ENCODE data around the gene KCNH5. TPM values are rescaled to one million over a fixed set of nuclear protein-coding genes. Genes with fewer than 3 reads are reported as not detected.

The KCNH5 gene
- total RNA-seq, 2 donors from 2014 or later, result not detected

DNA sequence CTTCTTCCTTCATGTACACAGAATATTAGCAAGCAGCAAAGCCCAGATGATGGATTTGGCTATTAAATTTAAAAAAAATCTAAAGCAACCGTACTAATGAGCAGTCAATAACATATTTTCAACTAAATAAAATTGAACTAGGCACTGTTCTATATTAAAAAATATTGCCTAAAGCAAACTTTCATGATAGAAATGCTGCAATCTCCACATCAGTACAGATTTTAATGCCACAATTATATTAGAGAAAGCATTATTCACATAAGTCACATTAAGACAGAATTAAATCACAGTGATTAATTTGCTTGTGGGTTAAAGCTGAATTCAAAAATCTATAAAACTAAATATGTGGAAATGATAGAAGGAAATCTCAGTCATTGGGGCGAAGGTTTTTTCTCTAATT is 200.7 kb downstream of the KCNH5 start:
- DNase-seq, result no peak
- H3K9me3 ChIP-seq, result no peaks in the 10 kb centered on the region
- no peak overlapping the region for H3K27ac ChIP-seq
- intact Hi-C loops (cut with DNase I), result no loop called here
- no peaks in the 10 kb centered on the region for H3K36me3 ChIP-seq (replicated peaks in 1 of 2; ENCODE audit: insufficient read depth in 1 of 2, low read depth in 2 of 2)
- no peak overlapping the region for H3K4me3 ChIP-seq
- WGBS, 2 donors, result 41 to 43% methylated on average over 2 of the region's 2 CpGs
- no peaks in the 10 kb centered on the region for H3K4me1 ChIP-seq
- no peaks in the 10 kb centered on the region for H3K27me3 ChIP-seq
- TF ChIP-seq POLR2A (IDR thresholded peaks at IDR 0.05), result no peak
- TF ChIP-seq, protein P1, sequence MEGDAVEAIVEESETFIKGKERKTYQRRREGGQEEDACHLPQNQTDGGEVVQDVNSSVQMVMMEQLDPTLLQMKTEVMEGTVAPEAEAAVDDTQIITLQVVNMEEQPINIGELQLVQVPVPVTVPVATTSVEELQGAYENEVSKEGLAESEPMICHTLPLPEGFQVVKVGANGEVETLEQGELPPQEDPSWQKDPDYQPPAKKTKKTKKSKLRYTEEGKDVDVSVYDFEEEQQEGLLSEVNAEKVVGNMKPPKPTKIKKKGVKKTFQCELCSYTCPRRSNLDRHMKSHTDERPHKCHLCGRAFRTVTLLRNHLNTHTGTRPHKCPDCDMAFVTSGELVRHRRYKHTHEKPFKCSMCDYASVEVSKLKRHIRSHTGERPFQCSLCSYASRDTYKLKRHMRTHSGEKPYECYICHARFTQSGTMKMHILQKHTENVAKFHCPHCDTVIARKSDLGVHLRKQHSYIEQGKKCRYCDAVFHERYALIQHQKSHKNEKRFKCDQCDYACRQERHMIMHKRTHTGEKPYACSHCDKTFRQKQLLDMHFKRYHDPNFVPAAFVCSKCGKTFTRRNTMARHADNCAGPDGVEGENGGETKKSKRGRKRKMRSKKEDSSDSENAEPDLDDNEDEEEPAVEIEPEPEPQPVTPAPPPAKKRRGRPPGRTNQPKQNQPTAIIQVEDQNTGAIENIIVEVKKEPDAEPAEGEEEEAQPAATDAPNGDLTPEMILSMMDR (IDR thresholded peaks at IDR 0.05), result no peak
- ATAC-seq, result no peak

DNA sequence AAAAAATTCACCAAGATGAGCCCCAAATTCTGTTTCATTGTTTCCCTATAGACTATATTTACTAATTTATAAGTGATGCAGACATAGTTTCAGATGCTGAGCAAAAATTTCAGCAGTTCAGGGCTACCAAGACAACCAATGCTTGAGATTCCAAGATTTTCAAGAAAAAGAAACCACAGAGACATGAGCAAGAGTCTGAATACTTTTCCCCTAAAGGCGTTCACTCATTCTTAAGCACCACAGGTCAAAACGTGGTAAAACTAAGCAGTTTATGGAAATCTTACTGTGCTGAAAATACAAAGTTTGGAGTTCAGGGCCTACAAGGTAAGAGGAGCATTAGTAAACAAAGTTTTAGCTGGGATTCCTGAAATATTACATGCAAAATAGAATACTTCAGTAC is 221.2 kb downstream of the KCNH5 start:
- Histone ChIP-seq H3K27ac (no peak overlapping the region), H3K4me3 (no peak overlapping the region), H3K27me3 (no peaks in the 10 kb centered on the region), H3K4me1 (no peaks in the 10 kb centered on the region), H3K9me3 (peaks cover 0 to 4% (median 0%) of the 10 kb centered on the region in 3 donors), H3K36me3 (replicated peaks in 1 of 2; ENCODE audit: insufficient read depth in 1 of 2, low read depth in 2 of 2) (no peaks in the 10 kb centered on the region)
- TF ChIP-seq, protein P1 (IDR thresholded peaks at IDR 0.05), result no peak
- no peak for TF ChIP-seq POLR2A (IDR thresholded peaks at IDR 0.05)
- no peak for ATAC-seq
- WGBS, 2 donors, result 42 to 59% methylated on average over 2 of the region's 2 CpGs
- intact Hi-C loops (cut with DNase I), result no loop called here
- no peak for DNase-seq

DNA sequence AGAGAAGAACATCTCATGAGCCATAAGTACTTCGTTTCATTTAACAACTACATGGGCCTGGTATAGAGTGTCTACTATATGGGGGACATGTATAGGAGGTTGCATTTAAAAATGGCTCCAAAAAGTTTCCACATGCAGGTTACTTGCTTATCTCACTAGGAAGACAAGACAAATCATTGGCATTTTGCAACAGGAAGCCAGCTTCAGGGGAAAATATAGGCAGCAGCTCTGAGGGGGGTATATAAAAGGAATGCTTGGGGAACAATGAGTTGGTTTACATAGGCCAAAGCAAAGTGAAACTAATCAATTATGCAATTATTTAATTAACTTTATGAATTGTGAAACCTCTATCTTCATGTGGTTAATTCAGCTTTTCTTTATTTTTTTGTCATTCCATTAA is 225.3 kb downstream of the KCNH5 start:
- Histone ChIP-seq H3K27me3 (no peaks in the 10 kb centered on the region), H3K4me3 (no peak overlapping the region), H3K27ac (no peak overlapping the region), H3K36me3 (replicated peaks in 1 of 2; ENCODE audit: insufficient read depth in 1 of 2, low read depth in 2 of 2) (no peaks in the 10 kb centered on the region), H3K9me3 (no peaks in the 10 kb centered on the region), H3K4me1 (no peaks in the 10 kb centered on the region)
- WGBS, 2 donors, result 60 to 63% methylated on average over 1 of the region's 1 CpG
- no peak for ATAC-seq
- no peak for DNase-seq
- TF ChIP-seq, protein P1 (IDR thresholded peaks at IDR 0.05), result no peak
- no peak for TF ChIP-seq POLR2A (IDR thresholded peaks at IDR 0.05)
- intact Hi-C loops (cut with DNase I), result no loop called here

DNA sequence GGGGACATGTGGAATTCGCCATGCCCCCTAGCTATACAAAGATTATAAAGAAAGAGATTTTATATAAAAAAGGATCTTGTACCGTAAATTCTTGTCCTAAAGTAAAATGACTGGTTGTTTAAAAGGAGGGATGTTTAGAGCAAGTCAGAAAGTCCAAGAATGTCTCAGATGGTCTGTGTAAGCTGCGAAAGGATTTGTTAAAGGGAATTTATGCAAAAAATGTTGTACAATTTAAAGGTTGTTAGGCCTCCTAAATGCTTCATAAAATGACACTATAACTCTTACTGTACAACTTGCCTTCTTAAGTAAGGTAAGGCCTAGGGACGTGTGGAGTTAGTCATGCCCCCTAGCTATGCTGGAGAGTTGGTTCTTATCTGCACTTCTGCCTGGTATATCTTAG is 237.6 kb downstream of the KCNH5 start:
- intact Hi-C loops (cut with DNase I), result no loop called here

DNA sequence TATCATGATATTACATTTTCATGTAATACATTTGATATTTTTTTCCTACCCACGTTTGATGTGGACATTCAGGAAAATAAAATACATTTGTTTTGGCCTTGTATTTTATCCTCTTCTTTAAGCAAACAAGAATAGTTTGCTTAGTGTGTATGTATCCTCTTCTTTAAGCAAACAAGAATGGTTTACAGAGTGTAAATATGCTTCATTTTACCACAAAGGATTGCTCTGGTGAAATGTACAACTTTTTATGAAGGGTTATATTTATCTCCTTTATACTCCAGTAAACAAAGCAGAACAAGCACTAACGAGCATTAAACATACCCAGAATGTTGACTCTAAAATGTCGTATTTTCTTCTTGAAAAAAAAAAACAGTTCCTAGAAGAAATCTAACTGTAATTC is 244.7 kb downstream of the KCNH5 start:
- DNase-seq (no peak), ATAC-seq (no peak)
- Histone ChIP-seq H3K4me3 (no peak overlapping the region), H3K27me3 (no peaks in the 10 kb centered on the region), H3K27ac (no peak overlapping the region), H3K36me3 (replicated peaks in 1 of 2; ENCODE audit: insufficient read depth in 1 of 2, low read depth in 2 of 2) (no peaks in the 10 kb centered on the region), H3K4me1 (no peaks in the 10 kb centered on the region), H3K9me3 (no peaks in the 10 kb centered on the region)
- intact Hi-C loops (cut with DNase I), result no loop called here
- WGBS, 2 donors, result 19 to 22% methylated on average over 3 of the region's 3 CpGs
- TF ChIP-seq, protein P1 (IDR thresholded peaks at IDR 0.05), result no peak
- TF ChIP-seq POLR2A (IDR thresholded peaks at IDR 0.05), result no peak

More for the DNA sequence above, 237.6 kb downstream of the KCNH5 start:
- DNase-seq, result no peak
- no peaks in the 10 kb centered on the region for H3K27me3 ChIP-seq
- H3K27ac ChIP-seq, result no peak overlapping the region
- no peak for ATAC-seq
- H3K36me3 ChIP-seq (replicated peaks in 1 of 2; ENCODE audit: insufficient read depth in 1 of 2, low read depth in 2 of 2), result no peaks in the 10 kb centered on the region
- H3K9me3 ChIP-seq, result no peaks in the 10 kb centered on the region
- TF ChIP-seq, protein P1 (IDR thresholded peaks at IDR 0.05), result no peak
- no peak for TF ChIP-seq POLR2A (IDR thresholded peaks at IDR 0.05)
- no peaks in the 10 kb centered on the region for H3K4me1 ChIP-seq
- WGBS, 2 donors, result 53 to 65% methylated on average over 4 of the region's 4 CpGs
- H3K4me3 ChIP-seq, result no peak overlapping the region

All from body of pancreas (tissue), 4 donors.